Cerebellar cortex (tissue), 1 donor: Measurements from ENCODE around the gene RRP1.

Experiments
- DNase-seq: peaks from one replicate; pipeline ENCODE4 v3.0.0-alpha.2; 2015; ENCODE audit warnings: low spot score

Gene RRP1

GRCh38 chr21:43775795-43776430, 13.5 kb upstream of the RRP1 start, which contains the start of gene CSTB:
CSTB (minus strand) TSS chr21:43776308; CDS start chr21:43776269, 39 bp downstream.
- peak; percentile 76 for DNase-seq

- DNase-seq: no peak
Observed at GRCh38 chr21:43777953-43778352, 11.4 kb upstream of the RRP1 start.

- peak; percentile 31 for DNase-seq
Observed at GRCh38 chr21:43778469-43779335, 10.7 kb upstream of the RRP1 start.

- DNase-seq: no peak
Observed at GRCh38 chr21:43779660-43780059, 9.7 kb upstream of the RRP1 start.

GRCh38 chr21:43781846-43782245, 7.5 kb upstream of the RRP1 start:
- no peak for DNase-seq

GRCh38 chr21:43782431-43783097, 6.8 kb upstream of the RRP1 start:
- DNase-seq: no peak

- no peak for DNase-seq
Observed at GRCh38 chr21:43783098-43783700, 6.2 kb upstream of the RRP1 start.

- DNase-seq: no peak
Observed at GRCh38 chr21:43785134-43785533, 4.2 kb upstream of the RRP1 start.

- DNase-seq: no peak
Observed at GRCh38 chr21:43786300-43786806, 3.0 kb upstream of the RRP1 start.

- no peak for DNase-seq
Observed at GRCh38 chr21:43786807-43787440, 2.5 kb upstream of the RRP1 start.

- DNase-seq: no peak
Observed at GRCh38 chr21:43790010-43790524, 690 bp downstream of the RRP1 start.

- DNase-seq: no peak
Observed at GRCh38 chr21:43792406-43792805, 3.0 kb downstream of the RRP1 start.

- no peak for DNase-seq
Observed at GRCh38 chr21:43793243-43793642, 3.9 kb downstream of the RRP1 start.

GRCh38 chr21:43794311-43794710, 4.9 kb downstream of the RRP1 start:
- no peak for DNase-seq

- DNase-seq: no peak
Observed at GRCh38 chr21:43794857-43795256, 5.5 kb downstream of the RRP1 start.

- no peak for DNase-seq
Observed at GRCh38 chr21:43797415-43797814, 8.0 kb downstream of the RRP1 start.

GRCh38 chr21:43797925-43798715, 8.7 kb downstream of the RRP1 start:
- no peak for DNase-seq

GRCh38 chr21:43799301-43799840, 10.0 kb downstream of the RRP1 start:
- DNase-seq: no peak

- DNase-seq: no peak
Observed at GRCh38 chr21:43800124-43800523, 10.7 kb downstream of the RRP1 start.

GRCh38 chr21:43800566-43800965, 11.2 kb downstream of the RRP1 start:
- no peak for DNase-seq
